Upper lobe of left lung (tissue), 4 donors: ENCODE measurements around the gene SGIP1.

Source experiments
- CTCF ChIP-seq, 6 experiments: fragments of 450-650 bp in 4 of 6; fragments of 200-600 bp in 2 of 6; sonication (generic) in 2 of 6; IDR thresholded peaks; one replicate each; pipeline ENCODE4 v1.5.1; 2016 to 2019; ENCODE audit warnings: antibody characterized with exemption in 6 of 6
- EP300 ChIP-seq, 4 donors: sonication (generic); formaldehyde crosslinking; IDR thresholded peaks; one replicate each; pipeline ENCODE4 v1.5.1; 2017; ENCODE audit warnings: antibody characterized with exemption in 4 of 4, control low read depth in 2 of 4
- POLR2A ChIP-seq, 4 donors: fragments of 450-650 bp; IDR thresholded peaks; one replicate each; pipeline ENCODE4 v1.5.1; 2016 to 2017; ENCODE audit warnings: antibody characterized with exemption in 4 of 4, mild to moderate bottlenecking in 2 of 4

- TF ChIP-seq POLR2A (IDR thresholded peaks at IDR 0.05) (peak in 1 of 4 donors; percentile 26), CTCF (IDR thresholded peaks at IDR 0.05) (peak in 1 of 6 experiments; percentile 18), EP300 (IDR thresholded peaks at IDR 0.05) (peak in 3 of 4 donors; percentile 20 to 48 (median 39))
Measured at GRCh38 chr1:66752000-66752592, 218.1 kb downstream of the SGIP1 start, which contains the start of gene DYNLT5.
